ENCODE data around the gene PEX10.
A peak's percentile ranks its signal among the peaks of the same experiment; 100 is the strongest.

PEX10 gene

GRCh38 chr1:2388004-2388913 lies 24.1 kb downstream of the PEX10 start:
- no peak for DNase-seq (ENCODE audit: low read depth in 2 of 2)

DNA sequence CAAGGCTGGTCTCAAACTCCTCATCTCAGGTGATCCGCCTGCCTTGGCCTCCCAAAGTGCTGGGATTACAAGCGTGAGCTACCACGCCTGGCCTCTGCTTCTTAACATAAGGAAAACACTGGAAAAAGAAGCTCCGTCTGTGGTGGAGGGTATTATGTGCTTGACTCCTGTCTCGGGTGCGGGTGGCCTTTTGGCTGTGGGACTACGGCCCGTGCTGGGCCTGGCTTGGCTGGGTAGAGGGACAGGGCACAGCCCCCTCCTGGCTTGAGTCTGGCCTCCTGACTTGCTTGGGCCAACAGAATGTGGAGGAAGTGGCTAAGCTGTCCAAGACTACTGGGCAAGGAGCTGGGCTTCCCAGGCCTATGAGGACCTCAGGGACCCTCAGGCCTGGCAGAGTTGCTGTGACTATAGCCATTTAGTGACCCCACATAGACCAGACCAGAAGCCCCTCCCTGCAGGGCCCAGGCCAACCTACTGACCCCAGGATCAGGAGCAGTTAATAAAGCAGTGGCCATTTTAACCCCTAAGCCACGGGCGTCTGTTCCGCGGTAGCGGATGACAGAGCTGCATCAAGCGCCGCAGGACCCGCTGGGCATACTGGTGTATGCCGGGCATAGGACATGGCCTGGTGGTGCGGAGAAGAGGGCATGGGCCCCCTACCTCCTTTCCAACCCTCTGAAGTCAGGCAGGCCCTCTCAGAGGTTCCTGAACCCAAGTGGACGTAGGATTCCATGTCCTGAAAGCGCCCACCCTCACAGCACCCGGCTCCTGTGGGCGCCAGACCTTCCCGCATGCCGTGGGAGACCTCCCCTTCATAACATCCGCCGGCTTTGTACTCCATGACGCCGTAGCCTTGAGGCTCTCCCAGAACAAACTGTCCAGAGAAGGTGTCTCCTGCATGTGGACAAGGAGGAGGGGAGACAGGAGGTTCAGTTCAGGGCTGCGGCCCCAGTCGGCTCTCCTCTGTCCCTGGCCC lies 25.4 kb downstream of the PEX10 start:
- no peak for DNase-seq (ENCODE audit: low read depth in 2 of 2)

DNA sequence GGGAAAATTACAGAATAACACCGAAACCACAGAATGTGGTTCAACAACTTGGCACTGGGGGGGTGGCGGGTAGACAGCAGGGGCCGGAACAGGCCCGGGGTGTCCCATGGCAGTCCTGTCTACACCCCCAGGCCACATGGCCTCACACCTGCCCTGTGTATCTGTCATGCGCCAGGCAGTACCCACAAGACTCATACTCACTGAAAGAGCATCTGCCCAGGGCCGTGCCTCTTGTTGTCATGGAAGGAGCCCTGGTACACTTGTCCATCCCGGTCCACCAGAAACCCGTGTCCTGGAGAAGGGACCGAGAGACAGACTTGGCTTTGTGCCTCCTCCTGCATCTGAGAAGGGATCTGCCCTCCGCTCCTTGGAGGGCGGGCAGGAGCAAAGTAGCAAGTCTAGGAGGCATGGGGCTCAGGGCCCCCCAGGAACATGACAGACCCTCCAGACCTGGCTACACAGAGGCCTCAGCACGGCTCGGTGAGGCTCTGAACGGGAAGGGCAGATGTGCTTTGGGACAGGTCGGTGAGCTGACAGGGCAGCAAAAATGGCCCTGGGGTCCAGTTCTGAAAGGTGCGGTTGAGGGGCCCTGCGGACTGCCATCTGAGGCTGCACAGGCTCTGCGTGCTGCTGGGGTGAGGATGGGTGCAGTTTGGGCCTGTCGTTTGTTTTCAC lies 26.6 kb downstream of the PEX10 start:
- no peak for DNase-seq (ENCODE audit: low read depth in 2 of 2)

GRCh38 chr1:2384941-2385481 lies 27.4 kb downstream of the PEX10 start:
- no peak for DNase-seq (ENCODE audit: low read depth in 2 of 2)

DNA sequence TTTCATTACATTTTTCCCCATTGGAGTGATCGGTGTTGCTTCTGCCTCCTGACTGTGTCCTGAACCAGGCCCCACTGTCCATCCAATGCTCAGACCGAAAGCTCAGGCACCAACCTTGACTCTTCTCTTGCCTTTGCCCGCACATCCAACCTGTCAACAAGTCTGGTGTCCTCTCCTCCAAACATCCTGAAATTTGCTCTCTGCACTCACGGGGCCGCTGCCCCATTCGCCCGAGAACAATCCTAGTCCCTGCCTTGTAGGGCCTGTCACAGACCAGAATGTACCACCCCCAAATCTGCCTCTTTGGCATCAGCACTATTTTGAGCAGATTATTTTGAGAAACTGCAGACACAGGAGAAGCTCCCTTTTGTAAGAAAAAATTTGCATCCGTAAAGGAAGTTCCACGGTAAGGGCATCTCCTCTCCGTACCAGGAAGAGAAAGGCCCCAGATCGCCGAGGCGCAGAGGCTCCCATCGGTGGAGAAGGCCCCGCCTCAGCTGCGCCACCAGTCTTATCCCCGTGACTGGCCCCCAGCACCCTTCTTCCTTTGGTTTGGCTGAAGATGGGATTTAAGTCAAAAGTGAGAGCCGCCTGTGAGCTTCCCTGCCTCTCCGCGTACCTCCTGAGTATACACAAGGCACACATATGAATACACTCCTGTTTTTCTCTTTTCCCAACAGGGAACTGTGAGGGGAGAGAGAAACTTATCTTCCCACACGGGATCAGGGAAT lies 28.1 kb downstream of the PEX10 start:
- DNase-seq (ENCODE audit: low read depth in 2 of 2), result no peak

- DNase-seq (ENCODE audit: low read depth in 2 of 2), result no peak
Observed at GRCh38 chr1:2383576-2383975, 28.8 kb downstream of the PEX10 start.

DNA sequence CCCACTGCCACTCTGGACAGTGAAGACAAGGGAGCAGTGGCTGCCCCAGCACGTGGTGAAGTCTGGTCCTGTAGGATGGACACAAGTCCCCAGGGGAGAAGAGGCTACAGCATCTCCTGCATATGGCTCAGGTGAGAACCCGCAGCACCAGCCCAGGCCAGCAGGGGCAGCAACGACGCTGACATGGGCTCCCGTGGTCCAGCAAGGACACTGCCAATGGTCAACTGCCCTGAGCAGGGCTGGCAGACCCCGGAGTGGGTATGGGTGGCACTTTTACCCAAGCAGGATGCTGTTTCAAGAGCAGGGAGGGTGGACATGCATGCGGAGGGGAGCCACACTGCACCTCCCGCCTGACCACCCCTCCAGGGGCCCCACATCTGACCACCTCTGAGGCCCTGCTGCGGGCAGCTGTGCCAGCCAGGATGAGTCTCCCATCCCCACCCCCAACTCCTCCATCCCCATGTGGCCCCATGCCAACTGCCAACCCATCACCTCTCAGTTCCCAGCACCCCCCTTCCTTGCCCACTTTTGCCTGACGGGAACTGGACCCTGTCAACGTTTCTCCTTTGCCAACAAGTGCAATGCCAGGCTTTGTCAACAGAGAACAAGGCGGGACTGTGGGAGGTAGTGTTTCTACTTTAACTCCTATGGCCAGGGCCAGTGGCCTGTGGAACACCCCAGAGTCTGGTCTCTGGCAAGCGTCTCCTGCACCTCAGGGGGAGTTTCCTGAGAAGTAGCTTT lies 29.6 kb downstream of the PEX10 start:
- DNase-seq (ENCODE audit: low read depth in 2 of 2), result peak in 1 of 2 donors; percentile 19

- DNase-seq (ENCODE audit: low read depth in 2 of 2), result peak; percentile 70 to 73
Observed at GRCh38 chr1:2381741-2382620, 30.4 kb downstream of the PEX10 start.

DNA sequence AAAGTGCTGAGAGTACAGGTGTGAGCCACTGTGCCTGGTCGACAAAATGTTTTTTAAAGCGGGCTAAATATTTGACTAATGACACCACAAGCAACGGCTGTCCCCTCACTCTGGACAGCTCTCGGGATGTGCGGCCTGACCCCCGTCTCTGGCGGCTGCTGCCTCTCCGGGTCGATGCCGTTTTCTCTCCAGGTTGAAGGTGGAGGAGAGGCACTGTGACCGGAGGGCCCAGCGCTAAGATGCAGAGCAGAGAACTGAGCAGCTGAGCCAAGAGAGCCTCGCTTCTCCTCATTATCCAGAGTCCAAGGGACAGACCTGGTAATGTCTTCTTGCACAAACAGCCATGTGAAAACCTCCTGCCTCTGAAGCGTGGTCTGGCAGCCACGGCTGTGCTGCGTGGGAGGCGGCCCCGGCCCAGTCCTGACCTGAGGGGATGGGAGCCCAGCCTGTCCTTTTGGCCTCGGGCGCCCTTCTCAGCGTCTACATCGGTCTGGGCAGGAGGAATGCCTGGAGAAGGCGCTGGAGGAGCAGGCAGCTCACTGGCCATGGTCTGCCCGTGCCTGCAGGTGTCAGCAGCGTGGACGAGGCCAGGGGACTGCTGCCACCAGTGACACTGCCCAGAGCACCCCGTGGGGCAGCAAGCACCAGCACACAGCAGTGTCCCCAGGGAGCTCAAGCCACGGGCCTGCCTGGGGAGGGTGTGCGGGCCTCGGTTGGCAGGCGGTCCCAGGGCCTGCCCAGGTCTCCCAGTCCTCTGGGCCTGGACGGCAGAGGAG lies 31.4 kb downstream of the PEX10 start:
- no peak for DNase-seq (ENCODE audit: low read depth in 2 of 2)

DNA sequence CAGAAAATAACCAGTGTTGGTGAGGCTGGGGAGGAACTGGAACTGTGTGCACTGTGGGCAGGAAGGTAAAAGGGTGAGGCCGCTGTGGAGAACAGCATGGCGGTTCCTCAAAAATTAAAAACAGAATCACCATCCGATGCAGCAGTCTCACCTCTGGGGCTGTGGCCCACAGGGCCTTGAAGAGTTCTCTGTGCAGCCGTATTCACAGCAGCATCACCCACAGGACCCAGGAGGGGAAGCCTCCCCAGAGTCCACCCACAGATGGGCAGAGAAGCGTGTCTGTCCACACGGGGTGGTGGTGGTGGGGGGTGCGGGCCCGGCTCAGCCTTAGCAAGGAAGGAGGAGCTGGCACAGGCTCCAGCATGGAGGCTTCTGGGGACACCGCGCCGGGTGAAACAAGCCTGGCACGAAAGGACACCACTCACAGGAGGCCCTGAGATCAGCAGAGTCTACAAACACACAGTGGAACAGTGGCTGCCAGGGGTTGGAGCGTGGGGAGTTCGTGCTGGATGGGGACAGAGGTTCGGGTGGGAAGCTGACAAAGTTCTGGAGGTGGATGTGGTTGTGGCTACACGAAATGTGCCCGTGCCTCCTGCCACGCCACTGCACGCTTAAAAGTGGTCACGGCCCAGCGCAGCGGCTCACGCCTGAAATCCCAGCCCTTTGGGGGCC lies 32.5 kb downstream of the PEX10 start:
- no peak for DNase-seq (ENCODE audit: low read depth in 2 of 2)

- DNase-seq (ENCODE audit: low read depth in 2 of 2), result no peak
Observed at GRCh38 chr1:2378956-2379732, 33.2 kb downstream of the PEX10 start.

DNA sequence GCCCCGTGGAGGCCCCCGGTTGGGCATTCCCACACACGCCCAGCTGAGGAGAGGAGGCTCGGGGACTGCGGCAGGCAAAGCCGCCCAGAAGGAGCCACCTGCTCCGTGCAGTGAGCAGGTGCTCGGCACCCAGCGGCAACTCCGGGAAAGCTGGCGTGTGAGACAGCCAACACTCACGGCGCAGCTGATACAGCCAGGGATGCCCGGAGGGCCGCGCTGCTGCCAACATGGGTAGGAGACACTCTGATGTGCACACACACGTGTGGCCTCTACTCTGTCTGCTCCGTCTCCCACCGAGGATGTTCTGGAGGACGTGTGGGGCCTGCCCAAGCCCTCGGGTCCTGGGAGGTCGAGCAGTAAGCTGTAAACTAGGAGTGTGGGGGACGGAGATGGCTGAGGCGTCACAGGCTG lies 33.9 kb downstream of the PEX10 start:
- DNase-seq (ENCODE audit: low read depth in 2 of 2), result no peak

GRCh38 chr1:2377751-2378440 lies 34.5 kb downstream of the PEX10 start:
- no peak for DNase-seq (ENCODE audit: low read depth in 2 of 2)

- no peak for DNase-seq (ENCODE audit: low read depth in 2 of 2)
Observed at GRCh38 chr1:2376931-2377672, 35.3 kb downstream of the PEX10 start.

- DNase-seq (ENCODE audit: low read depth in 2 of 2), result no peak
Observed at GRCh38 chr1:2376261-2376741, 36.1 kb downstream of the PEX10 start.

DNA sequence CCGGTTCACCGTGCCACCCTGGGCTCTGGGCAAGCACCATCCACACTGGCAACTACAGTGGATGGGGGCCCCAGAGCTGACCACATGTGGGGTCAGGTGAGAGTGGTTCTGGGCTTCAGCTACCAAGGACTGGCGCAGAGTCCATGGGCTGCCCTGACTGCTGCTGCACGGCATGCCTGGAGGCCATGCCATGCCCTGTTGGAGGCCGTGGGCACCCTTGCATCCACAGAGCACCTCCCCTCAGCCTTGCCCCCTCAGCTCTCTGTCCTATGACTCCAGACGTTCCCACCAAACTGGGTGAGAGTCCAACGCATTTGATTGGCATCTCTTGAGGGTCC lies 36.5 kb downstream of the PEX10 start:
- no peak for DNase-seq (ENCODE audit: low read depth in 2 of 2)

Measured in activated CD4-positive, alpha-beta T cell treated with anti-CD3 and anti-CD28 coated beads for 24 hours (primary cell).